ENCODE measurements around the gene CDHR2.
"Not testable (repeated sequence)": the region's sequence is repeated elsewhere in the genome, so short reads cannot be mapped to it uniquely, and the experiment has no call there.

The CDHR2 gene

GRCh38 chr5:176547802-176548201 is 1.3 kb upstream of the CDHR2 start:
- TF ChIP-seq CTCF (IDR thresholded peaks at IDR 0.05): no peak
- TF ChIP-seq ZFX (IDR thresholded peaks at IDR 0.05; ENCODE audit: borderline replicate concordance): no peak
- H3K27ac ChIP-seq: no peak overlapping the region

DNA sequence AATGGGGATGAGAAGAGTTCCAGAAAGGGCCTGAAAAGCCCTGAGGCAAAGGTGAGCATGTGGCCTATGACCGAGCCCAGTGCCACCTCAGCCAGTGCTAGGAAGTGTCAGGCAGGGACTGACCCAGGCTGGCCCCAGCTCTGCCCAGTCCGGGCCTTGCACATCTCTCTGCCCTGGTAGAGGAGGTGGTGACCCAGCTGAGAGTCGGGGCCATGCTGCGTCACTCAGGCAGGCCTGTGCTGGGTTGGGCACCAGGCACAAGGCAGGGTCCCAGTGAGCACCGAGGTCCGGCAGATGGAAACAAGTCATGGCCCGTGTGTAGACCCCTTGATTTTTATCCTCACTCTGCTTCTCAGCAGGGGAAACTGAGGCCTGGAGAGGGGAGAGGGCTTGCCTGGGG is 729 bp downstream of the CDHR2 start:
- TF ChIP-seq ZFX (IDR thresholded peaks at IDR 0.05; ENCODE audit: borderline replicate concordance): no peak
- no peak for TF ChIP-seq CTCF (IDR thresholded peaks at IDR 0.05)
- H3K27ac ChIP-seq: no peak overlapping the region

DNA sequence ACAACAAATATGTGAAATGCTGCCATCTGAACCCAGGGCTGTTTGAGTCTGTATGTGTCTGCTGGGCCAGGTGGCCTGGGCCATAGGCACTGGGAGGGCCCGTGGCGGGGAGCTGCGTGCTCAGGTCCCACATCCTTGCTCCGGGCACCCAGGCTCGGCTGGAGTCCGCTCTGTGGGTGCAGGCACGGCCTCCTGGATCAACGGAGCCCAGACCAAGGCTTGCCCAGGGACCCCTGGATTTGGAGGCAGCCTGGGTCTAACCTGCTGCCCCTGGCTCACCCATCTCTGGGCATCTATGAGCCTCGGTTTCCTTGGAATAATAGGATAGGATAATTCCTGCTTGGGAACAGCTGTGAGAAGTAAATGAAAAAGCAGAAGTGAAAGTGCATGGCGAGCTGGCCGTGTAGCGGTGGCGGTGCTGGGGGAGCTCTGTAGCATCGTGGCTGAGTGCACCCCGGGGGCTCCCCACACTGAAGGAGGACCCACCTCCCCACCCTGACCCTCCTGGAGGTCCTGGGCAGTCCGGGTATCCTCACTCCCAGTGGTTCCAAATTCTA is 1.2 kb downstream of the CDHR2 start:
- TF ChIP-seq CTCF (IDR thresholded peaks at IDR 0.05) (no peak), ZFX (IDR thresholded peaks at IDR 0.05; ENCODE audit: borderline replicate concordance) (no peak)
- H3K27ac ChIP-seq: no peak overlapping the region

DNA sequence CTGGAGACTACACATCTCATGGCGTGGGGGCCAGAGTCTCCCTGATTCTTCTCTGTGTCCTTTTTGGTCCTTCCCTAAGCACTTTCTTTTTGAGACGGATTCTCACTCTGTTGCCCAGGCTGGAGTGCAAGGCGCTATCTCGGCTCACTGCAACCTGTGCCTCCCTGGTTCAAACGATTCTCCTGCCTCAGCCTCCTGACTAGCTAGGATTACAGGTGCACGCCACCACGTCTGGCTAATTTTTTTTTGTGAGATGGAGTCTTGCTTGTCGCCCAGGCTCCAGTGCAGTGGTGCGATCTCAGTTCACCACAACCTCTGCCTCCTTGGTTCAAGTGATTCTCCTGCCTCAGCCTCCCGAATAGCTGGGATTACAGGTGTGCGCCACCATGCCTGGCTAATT is 1.8 kb downstream of the CDHR2 start:
- not testable (repeated sequence) for H3K27ac ChIP-seq

- TF ChIP-seq CTCF (IDR thresholded peaks at IDR 0.05): no peak
- no peak for TF ChIP-seq ZFX (IDR thresholded peaks at IDR 0.05; ENCODE audit: borderline replicate concordance)
- no peak overlapping the region for H3K27ac ChIP-seq
Observed at GRCh38 chr5:176552332-176552869, 3.3 kb downstream of the CDHR2 start.

DNA sequence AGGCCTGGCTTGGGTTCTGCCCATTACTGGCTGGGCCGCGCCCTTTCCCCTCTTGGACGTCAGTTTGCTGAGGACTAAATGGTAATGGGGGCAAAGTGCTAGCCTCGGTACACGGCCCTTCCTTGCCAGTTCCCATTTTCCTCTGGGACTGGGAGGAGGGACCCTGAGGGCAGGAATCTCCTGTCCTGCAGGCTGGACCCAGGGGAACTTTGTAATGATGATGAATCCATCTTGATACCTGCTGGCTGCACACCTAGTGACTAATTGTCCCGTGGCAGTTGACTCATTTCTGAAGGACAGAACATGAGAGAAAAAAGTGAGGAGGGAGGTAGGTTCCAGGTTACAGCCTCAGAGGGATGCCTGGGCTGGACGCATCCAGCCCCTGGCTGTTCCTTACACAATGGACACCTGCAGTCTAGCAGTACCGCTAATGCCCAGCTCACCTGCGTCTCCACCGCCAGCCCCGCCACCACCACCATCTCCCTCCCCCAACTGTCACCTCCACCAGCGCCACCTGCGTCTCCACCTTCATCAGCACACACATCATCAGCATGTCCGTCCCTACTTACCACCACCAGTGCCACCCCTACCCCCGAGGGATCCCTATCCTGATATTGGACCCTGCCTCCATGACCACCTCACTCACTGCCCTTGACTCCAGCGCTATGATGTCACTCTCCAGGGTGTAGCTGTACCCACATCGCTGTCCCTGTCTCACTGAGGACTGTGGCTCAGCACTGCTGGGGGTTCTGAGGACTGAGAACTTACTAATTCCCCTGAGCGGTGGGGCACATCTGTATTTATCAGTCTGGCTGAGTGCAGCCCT is 4.3 kb downstream of the CDHR2 start:
- H3K27ac ChIP-seq: no peak overlapping the region
- TF ChIP-seq CTCF (IDR thresholded peaks at IDR 0.05) (no peak), ZFX (IDR thresholded peaks at IDR 0.05; ENCODE audit: borderline replicate concordance) (no peak)

DNA sequence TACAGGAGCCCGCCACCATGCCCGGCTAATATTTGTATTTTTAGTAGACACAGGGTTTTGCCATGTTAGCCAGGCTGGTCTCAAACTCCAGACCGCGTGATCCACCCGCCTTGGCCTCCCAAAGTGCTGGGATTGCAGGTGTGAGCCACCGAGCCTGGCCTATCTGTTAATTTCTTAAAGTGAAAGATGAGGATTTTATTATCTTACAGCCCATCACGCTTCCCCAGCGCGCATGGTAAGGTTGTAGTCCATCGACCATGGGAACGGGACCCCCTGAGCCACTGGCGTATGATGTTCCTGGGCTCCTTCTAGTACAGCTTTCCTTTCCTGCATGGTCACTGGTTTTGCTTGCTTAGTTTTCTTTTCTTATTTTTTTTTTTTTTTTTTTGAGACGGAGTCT is 8.7 kb downstream of the CDHR2 start:
- no peak overlapping the region for H3K27ac ChIP-seq
- no peak for TF ChIP-seq CTCF (IDR thresholded peaks at IDR 0.05)
- TF ChIP-seq ZFX (IDR thresholded peaks at IDR 0.05; ENCODE audit: borderline replicate concordance): no peak
